Measurements from ENCODE around the gene KCNK10. TPM values are rescaled to one million over a fixed set of nuclear protein-coding genes. Genes with fewer than 3 reads are reported as not detected.

KCNK10 gene
- polyA plus RNA-seq, 3 donors, result 0.05 TPM; not detected in 2

- no peaks in the 10 kb centered on the region for H3K4me1 Mint-ChIP-seq
- no peak overlapping the region for H3K4me2 ChIP-seq (replicated peaks; ENCODE audit: extremely low read depth, low read length, poor library complexity, severe bottlenecking)
- intact Hi-C loops (cut with micrococcal nuclease), result no loop called here
- no peaks in the 10 kb centered on the region for H3K36me3 ChIP-seq (replicated peaks in 1 of 2; ENCODE audit: control insufficient read depth in 1 of 2, insufficient read depth in 2 of 2, low read length in 2 of 2)
- no peak overlapping the region for H2AFZ ChIP-seq (ENCODE audit: insufficient read depth, low read depth, low read length, poor library complexity, severe bottlenecking)
- H4K20me1 ChIP-seq (ENCODE audit: insufficient read depth, low read length), result no peaks in the 10 kb centered on the region
- no CpG with 5 or more reads among the region's 1 CpG for WGBS (ENCODE audit: insufficient coverage)
- H3K27me3 ChIP-seq (ENCODE audit: control insufficient read depth in 2 of 2, insufficient read depth in 2 of 2, low read length in 2 of 2), result peaks cover 5 to 7% of the 10 kb centered on the region in 2 donors
- no peaks in the 10 kb centered on the region for H3K79me2 ChIP-seq (ENCODE audit: insufficient read depth, low read length)
- no peak overlapping the region for H3K9ac ChIP-seq (ENCODE audit: insufficient read depth, low read length, poor library complexity, severe bottlenecking)
- no peaks in the 10 kb centered on the region for H3K4me1 ChIP-seq (ENCODE audit: control insufficient read depth in 1 of 2, insufficient read depth in 2 of 2, low read length in 2 of 2)
- no peak overlapping the region for H3K4me3 ChIP-seq (replicated peaks in 1 of 3; ENCODE audit: low read depth in 2 of 3, low read length in 3 of 3)
- no peak for TF ChIP-seq CTCF (IDR thresholded peaks at IDR 0.05)
- no peak for DNase-seq
- no peaks in the 10 kb centered on the region for H3K9me3 ChIP-seq (replicated peaks in 1 of 2; ENCODE audit: control insufficient read depth in 1 of 2, insufficient read depth in 1 of 2, low read length in 2 of 2)
- no peak overlapping the region for H3K27ac ChIP-seq (ENCODE audit: low read depth in 1 of 2, low read length in 2 of 2)
- H3K27ac Mint-ChIP-seq, result no peak overlapping the region
- H3K4me3 Mint-ChIP-seq, result no peak overlapping the region
- peaks cover 0 to 3% (median 0%) of the 10 kb centered on the region in 7 donors for H3K9me3 Mint-ChIP-seq
- peaks cover 9 to 21% (median 13%) of the 10 kb centered on the region in 3 donors for H3K27me3 Mint-ChIP-seq (ENCODE audit: low read depth in 3 of 3)
- H3K36me3 Mint-ChIP-seq, result no peaks in the 10 kb centered on the region
Observed at GRCh38 chr14:88199882-88200281, 123.2 kb downstream of the KCNK10 start.

GRCh38 chr14:88198446-88198845 lies 124.6 kb downstream of the KCNK10 start:
- Histone ChIP-seq H3K27ac (ENCODE audit: low read depth in 1 of 2, low read length in 2 of 2) (no peak overlapping the region), H3K79me2 (ENCODE audit: insufficient read depth, low read length) (no peaks in the 10 kb centered on the region), H3K36me3 (replicated peaks in 1 of 2; ENCODE audit: control insufficient read depth in 1 of 2, insufficient read depth in 2 of 2, low read length in 2 of 2) (no peaks in the 10 kb centered on the region), H2AFZ (ENCODE audit: insufficient read depth, low read depth, low read length, poor library complexity, severe bottlenecking) (no peak overlapping the region), H3K27me3 (ENCODE audit: control insufficient read depth in 2 of 2, insufficient read depth in 2 of 2, low read length in 2 of 2) (peaks cover 10% of the 10 kb centered on the region in 2 donors), H3K4me1 (ENCODE audit: control insufficient read depth in 1 of 2, insufficient read depth in 2 of 2, low read length in 2 of 2) (no peaks in the 10 kb centered on the region), H3K9ac (ENCODE audit: insufficient read depth, low read length, poor library complexity, severe bottlenecking) (no peak overlapping the region), H3K4me2 (replicated peaks; ENCODE audit: extremely low read depth, low read length, poor library complexity, severe bottlenecking) (no peak overlapping the region), H3K9me3 (replicated peaks in 1 of 2; ENCODE audit: control insufficient read depth in 1 of 2, insufficient read depth in 1 of 2, low read length in 2 of 2) (no peaks in the 10 kb centered on the region), H4K20me1 (ENCODE audit: insufficient read depth, low read length) (no peaks in the 10 kb centered on the region), H3K4me3 (replicated peaks in 1 of 3; ENCODE audit: low read depth in 2 of 3, low read length in 3 of 3) (no peak overlapping the region)
- no CpG with 5 or more reads among the region's 1 CpG for WGBS (ENCODE audit: insufficient coverage)
- Mint-ChIP-seq H3K9me3 (peaks cover 0 to 3% (median 0%) of the 10 kb centered on the region in 7 donors), H3K36me3 (no peaks in the 10 kb centered on the region), H3K27ac (no peak overlapping the region), H3K27me3 (ENCODE audit: low read depth in 3 of 3) (peaks cover 10 to 19% (median 11%) of the 10 kb centered on the region in 3 donors), H3K4me3 (no peak overlapping the region), H3K4me1 (no peaks in the 10 kb centered on the region)
- no peak for TF ChIP-seq CTCF (IDR thresholded peaks at IDR 0.05)
- intact Hi-C loops (cut with micrococcal nuclease), result no loop called here
- DNase-seq, result no peak

Data from CD14-positive monocyte (primary cell).